ENCODE data around the gene SRSF4.

Gene SRSF4

DNA sequence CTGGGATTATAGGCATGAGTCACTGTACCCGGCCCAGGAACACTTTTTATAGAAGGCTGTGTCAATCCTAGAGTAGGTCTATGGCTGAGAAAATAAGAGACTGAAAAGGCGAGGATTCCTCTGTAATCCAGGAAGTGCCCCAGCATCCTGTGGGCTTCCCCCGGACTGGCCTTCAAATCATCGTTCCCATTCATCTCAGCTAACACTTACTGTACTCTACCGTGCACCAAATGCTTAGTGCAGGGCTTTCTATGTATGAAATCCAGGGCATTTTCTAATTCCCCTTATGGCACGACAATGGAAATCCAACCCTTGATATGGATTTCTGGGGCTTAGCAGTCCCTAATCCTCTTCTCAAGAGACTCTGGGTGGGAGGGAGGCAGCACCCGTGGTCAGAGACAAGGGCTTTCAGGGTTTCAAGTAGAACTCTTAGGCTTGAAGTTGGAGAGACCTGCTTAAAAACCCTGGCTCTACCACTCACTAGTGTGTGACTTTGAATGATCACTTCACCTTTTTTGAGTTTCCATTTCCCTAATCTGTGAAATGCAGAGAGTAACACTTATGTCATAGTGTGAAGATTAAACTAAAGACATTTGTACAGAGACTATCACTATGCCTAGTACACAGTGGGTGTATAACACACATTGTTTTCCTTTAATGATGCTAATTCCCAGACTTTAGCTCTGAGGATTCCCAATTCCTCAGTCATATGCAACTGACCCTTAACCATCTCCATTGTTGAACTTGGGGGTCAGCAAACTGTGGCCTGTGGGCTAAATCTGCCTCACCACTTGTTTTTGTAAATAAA, 28.8 kb upstream of the SRSF4 start:
- Mint-ChIP-seq H3K9me3 (no peaks in the 10 kb centered on the region), H3K36me3 (peaks cover 16% of the 10 kb centered on the region), H3K27ac (no peak overlapping the region), H3K4me3 (no peak overlapping the region), H3K4me1 (no peaks in the 10 kb centered on the region), H3K27me3 (no peaks in the 10 kb centered on the region)

DNA sequence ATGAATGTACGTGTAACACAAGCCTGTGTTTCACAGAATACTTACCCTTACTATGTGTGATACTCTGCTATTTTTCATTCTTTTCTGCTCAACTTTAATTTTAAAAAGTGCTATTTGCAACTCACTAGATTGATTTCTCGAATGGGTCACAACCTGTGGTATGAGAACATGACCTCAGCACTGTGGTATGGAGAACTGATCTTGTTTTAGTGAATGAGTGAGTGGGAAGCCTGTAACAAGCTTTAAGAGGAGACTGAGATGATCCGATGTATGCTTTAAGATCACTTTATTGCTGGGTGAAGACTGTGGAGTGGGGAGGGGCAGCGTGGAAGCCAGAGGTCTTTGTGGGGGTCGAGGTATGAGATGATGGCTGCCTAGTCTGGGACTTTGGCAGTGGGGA, 27.5 kb upstream of the SRSF4 start:
- Mint-ChIP-seq H3K9me3 (no peaks in the 10 kb centered on the region), H3K4me3 (no peak overlapping the region), H3K27ac (peak overlapping the region; percentile 3), H3K4me1 (no peaks in the 10 kb centered on the region), H3K27me3 (no peaks in the 10 kb centered on the region), H3K36me3 (peaks cover 16% of the 10 kb centered on the region)

GRCh38 chr1:29208442-29208841, 26.7 kb upstream of the SRSF4 start:
- Mint-ChIP-seq H3K36me3 (peaks cover 15% of the 10 kb centered on the region), H3K4me3 (no peak overlapping the region), H3K9me3 (no peaks in the 10 kb centered on the region), H3K4me1 (no peaks in the 10 kb centered on the region), H3K27me3 (no peaks in the 10 kb centered on the region), H3K27ac (no peak overlapping the region)

DNA sequence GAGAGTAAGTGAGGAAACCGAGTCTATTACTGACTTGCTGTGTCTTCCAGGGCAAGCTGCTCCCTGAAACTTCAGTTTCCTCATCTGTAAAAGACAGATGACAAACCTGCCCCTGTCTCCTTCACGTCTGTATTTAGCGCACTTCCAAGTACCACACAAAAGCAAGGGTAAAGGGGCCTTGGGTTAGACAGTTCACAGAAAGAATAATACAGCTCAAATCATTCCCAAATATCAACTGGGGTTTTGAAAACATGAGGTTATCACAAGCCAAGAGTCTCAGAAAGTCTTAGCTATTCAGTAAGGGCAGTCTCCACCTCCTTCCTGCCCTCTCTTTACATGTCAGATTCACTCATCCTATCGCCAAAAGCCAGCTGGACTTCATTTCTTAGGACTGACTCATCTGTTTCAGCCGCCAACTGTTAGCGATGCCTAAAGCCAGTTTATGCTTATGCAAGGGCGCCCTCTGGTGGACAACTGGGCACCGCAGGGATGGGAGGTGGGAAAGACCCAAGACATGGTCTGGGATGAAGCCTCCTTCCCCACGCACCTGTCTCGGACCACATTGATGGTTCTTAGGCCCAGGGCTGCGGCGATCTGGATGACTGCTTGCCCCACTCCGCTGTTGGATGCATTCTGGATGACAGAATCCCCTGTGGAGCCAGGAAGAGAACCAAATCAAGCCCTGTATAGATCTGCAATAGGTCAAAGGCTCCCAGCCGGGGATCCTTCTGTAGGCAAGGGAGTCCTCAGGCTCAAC, 21.1 kb upstream of the SRSF4 start:
- peaks cover 6% of the 10 kb centered on the region for H3K36me3 Mint-ChIP-seq
- H3K4me3 Mint-ChIP-seq = no peak overlapping the region
- H3K27me3 Mint-ChIP-seq = no peaks in the 10 kb centered on the region
- H3K4me1 Mint-ChIP-seq = peaks cover 5% of the 10 kb centered on the region
- no peak overlapping the region for H3K27ac Mint-ChIP-seq
- no peaks in the 10 kb centered on the region for H3K9me3 Mint-ChIP-seq

DNA sequence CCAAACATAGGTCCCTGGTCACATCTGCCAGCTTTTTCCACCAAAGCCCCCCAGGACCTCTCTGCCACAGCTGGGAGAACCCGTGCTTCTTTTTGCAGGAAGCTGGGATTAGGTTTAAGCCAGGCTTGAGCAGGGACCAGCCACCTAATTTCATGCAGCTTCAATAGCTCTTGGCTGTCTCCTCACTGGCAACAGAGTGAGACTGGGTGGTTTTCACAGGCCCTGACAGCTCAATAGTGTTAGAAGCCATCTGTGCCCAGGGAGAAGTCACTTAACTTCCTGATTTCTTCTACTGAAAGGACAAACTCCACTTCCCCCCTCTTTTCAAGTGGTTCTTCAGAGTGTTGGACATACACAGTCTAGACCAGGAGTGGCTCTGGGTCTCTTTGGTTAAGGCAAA, 20.4 kb upstream of the SRSF4 start:
- H3K4me1 Mint-ChIP-seq = peaks cover 5% of the 10 kb centered on the region
- no peaks in the 10 kb centered on the region for H3K27me3 Mint-ChIP-seq
- H3K4me3 Mint-ChIP-seq = no peak overlapping the region
- H3K36me3 Mint-ChIP-seq = peaks cover 6% of the 10 kb centered on the region
- no peaks in the 10 kb centered on the region for H3K9me3 Mint-ChIP-seq
- no peak overlapping the region for H3K27ac Mint-ChIP-seq

- no peaks in the 10 kb centered on the region for H3K27me3 Mint-ChIP-seq
- no peak overlapping the region for H3K27ac Mint-ChIP-seq
- H3K4me1 Mint-ChIP-seq = peaks cover 5% of the 10 kb centered on the region
- H3K4me3 Mint-ChIP-seq = no peak overlapping the region
- no peaks in the 10 kb centered on the region for H3K9me3 Mint-ChIP-seq
- H3K36me3 Mint-ChIP-seq = peaks cover 6% of the 10 kb centered on the region
Measured at GRCh38 chr1:29201595-29202051, 19.9 kb upstream of the SRSF4 start.

GRCh38 chr1:29200906-29201594, 19.4 kb upstream of the SRSF4 start:
- H3K9me3 Mint-ChIP-seq = no peaks in the 10 kb centered on the region
- peaks cover 5% of the 10 kb centered on the region for H3K4me1 Mint-ChIP-seq
- H3K27ac Mint-ChIP-seq = no peak overlapping the region
- H3K36me3 Mint-ChIP-seq = peaks cover 6% of the 10 kb centered on the region
- no peaks in the 10 kb centered on the region for H3K27me3 Mint-ChIP-seq
- no peak overlapping the region for H3K4me3 Mint-ChIP-seq

DNA sequence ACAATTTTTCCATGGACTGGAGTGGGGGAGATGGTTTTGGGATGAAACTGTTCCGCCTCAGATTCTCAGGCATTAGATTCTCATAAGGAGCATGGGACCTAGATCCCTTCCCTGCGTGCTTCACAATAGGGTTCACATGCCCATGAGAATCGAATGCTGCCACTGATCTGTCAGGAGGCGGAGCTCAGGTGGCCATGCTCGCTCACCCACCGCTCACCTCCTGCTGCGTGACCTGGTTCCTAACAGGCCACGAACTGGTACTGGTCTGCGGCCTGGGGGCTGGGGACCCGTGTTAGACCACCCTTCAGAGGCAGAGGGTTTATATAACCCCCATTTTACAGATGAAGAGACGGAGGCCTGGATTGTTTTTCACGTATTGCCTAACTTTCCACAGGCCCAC, 16.3 kb upstream of the SRSF4 start:
- H3K4me1 Mint-ChIP-seq = peaks cover 5% of the 10 kb centered on the region
- no peak overlapping the region for H3K27ac Mint-ChIP-seq
- H3K27me3 Mint-ChIP-seq = no peaks in the 10 kb centered on the region
- H3K9me3 Mint-ChIP-seq = no peaks in the 10 kb centered on the region
- no peak overlapping the region for H3K4me3 Mint-ChIP-seq
- H3K36me3 Mint-ChIP-seq = peaks cover 9% of the 10 kb centered on the region

DNA sequence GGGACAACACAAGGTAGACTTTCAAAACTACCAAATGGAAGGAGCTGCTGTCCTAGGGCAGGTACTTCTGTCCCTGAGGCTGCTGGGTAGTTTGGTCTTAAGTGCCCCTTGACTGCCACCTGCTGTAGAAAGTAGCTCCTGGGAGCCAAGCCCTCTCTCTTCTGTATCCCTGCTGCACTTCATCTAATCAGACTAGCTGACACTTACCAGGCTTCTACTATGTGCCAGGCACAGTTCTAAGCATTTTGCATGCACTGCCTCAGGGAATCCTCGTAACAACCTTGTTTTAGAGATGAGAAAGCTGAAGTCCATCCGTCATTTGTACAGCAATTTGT, 15.9 kb upstream of the SRSF4 start:
- no peaks in the 10 kb centered on the region for H3K27me3 Mint-ChIP-seq
- H3K4me3 Mint-ChIP-seq = no peak overlapping the region
- H3K36me3 Mint-ChIP-seq = peaks cover 8% of the 10 kb centered on the region
- peaks cover under 1% of the 10 kb centered on the region for H3K4me1 Mint-ChIP-seq
- no peaks in the 10 kb centered on the region for H3K9me3 Mint-ChIP-seq
- H3K27ac Mint-ChIP-seq = no peak overlapping the region

DNA sequence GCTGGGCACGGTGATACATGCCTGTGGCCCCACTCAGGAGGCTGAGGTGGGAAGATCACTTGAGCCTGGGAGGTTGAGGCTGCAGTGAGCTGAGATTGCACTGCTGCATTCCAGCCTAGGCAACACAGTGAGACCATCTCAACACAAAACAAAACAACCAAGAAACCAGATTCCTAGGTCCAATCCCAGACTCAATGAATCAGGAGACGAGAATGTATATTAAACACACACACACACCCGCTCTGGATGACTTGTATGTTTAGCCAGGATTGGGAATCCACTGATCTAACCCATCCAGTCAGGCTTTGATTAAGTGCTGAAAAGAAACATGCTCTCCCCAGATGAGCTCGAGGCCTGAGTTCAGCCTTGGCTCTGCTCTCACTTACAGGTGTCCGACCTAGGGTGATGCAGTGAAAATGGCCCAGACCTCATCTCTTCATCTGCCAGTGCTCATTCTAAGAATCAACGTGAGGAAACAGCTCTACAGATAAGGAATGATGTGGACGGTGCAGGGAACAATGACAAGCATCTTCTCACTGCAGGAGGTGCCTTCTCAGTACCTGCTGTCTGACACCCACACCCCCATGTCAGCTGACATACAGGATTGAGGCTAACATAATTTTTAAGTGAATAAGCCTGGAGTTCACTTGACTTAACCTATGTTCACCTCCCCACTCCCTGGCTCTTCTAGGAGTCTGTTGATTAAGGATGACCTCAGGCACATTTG, 15.3 kb upstream of the SRSF4 start:
- H3K4me1 Mint-ChIP-seq = no peaks in the 10 kb centered on the region

DNA sequence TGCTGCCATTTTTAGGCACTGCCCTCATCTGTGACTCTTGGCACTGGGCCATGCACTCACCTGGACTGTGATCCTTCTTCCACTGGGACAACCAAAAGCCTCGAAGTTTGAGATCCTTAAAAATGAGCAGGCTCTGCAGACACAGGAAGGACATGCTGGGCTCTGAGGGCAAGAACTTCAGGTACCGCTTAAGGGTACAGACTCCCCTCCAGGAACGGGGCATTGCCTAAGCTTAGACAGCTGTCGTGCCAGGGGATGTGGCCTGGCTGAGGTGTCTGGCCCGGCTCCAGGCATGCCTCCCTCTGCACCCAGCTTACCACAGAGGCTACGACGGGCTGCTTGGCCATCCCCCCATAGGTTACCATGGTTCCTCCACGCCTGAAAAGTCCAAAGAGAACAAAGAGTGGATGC, 14.2 kb upstream of the SRSF4 start:
- no peaks in the 10 kb centered on the region for H3K27me3 Mint-ChIP-seq
- no peak overlapping the region for H3K27ac Mint-ChIP-seq
- H3K4me3 Mint-ChIP-seq = no peak overlapping the region
- no peaks in the 10 kb centered on the region for H3K9me3 Mint-ChIP-seq
- H3K36me3 Mint-ChIP-seq = peaks cover 9% of the 10 kb centered on the region
- H3K4me1 Mint-ChIP-seq = no peaks in the 10 kb centered on the region

More for the DNA sequence above, 15.3 kb upstream of the SRSF4 start:
- no peak overlapping the region for H3K27ac Mint-ChIP-seq
- no peak overlapping the region for H3K4me3 Mint-ChIP-seq
- H3K27me3 Mint-ChIP-seq = no peaks in the 10 kb centered on the region
- H3K9me3 Mint-ChIP-seq = no peaks in the 10 kb centered on the region
- H3K36me3 Mint-ChIP-seq = peaks cover 9% of the 10 kb centered on the region

DNA sequence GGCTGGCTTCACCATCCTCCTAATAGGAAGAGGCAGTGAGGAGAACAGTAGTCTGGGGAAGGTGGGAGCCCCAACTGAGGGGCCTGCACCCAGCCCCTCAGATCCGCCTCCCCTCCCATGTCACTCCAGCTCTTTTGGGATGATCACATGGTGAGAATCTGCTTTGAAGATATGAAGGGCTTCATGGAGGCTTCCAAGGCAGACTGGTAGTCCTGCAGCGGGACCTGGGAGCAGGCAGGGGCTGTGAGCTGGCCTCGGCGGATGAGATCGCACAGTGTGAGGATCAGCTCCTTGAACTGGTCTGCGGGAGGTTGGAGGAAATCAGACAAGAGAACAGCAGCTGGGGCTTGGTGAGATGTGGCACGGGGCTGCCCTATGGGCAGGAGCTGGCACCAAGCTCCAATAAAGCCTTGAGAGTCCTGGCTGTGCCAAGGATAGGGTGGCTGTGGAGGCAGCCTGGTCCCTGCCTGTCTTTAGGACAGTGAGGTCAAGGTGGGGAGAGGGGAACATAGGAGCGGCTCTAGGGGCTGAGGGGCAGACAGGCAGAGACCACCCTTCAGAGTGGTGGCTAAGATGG, 12.3 kb upstream of the SRSF4 start:
- no peaks in the 10 kb centered on the region for H3K4me1 Mint-ChIP-seq
- no peak overlapping the region for H3K4me3 Mint-ChIP-seq
- no peaks in the 10 kb centered on the region for H3K27me3 Mint-ChIP-seq
- no peaks in the 10 kb centered on the region for H3K9me3 Mint-ChIP-seq
- H3K36me3 Mint-ChIP-seq = peaks cover 9% of the 10 kb centered on the region
- no peak overlapping the region for H3K27ac Mint-ChIP-seq

- no peaks in the 10 kb centered on the region for H3K27me3 Mint-ChIP-seq
- peaks cover 9% of the 10 kb centered on the region for H3K36me3 Mint-ChIP-seq
- no peak overlapping the region for H3K27ac Mint-ChIP-seq
- H3K4me3 Mint-ChIP-seq = no peak overlapping the region
- no peaks in the 10 kb centered on the region for H3K4me1 Mint-ChIP-seq
- no peaks in the 10 kb centered on the region for H3K9me3 Mint-ChIP-seq
Measured at GRCh38 chr1:29190718-29191117, 9.0 kb upstream of the SRSF4 start.

- Mint-ChIP-seq H3K36me3 (no peaks in the 10 kb centered on the region), H3K27me3 (no peaks in the 10 kb centered on the region), H3K4me3 (no peak overlapping the region), H3K27ac (no peak overlapping the region), H3K4me1 (peaks cover 13% of the 10 kb centered on the region), H3K9me3 (no peaks in the 10 kb centered on the region)
Measured at GRCh38 chr1:29186707-29187106, 5.0 kb upstream of the SRSF4 start.

GRCh38 chr1:29186252-29186651, 4.6 kb upstream of the SRSF4 start:
- H3K9me3 Mint-ChIP-seq = no peaks in the 10 kb centered on the region
- H3K36me3 Mint-ChIP-seq = no peaks in the 10 kb centered on the region
- no peak overlapping the region for H3K4me3 Mint-ChIP-seq
- no peak overlapping the region for H3K27ac Mint-ChIP-seq
- H3K4me1 Mint-ChIP-seq = peaks cover 13% of the 10 kb centered on the region
- H3K27me3 Mint-ChIP-seq = no peaks in the 10 kb centered on the region
